Endothelial cell (in vitro differentiated cells): ENCODE data around the gene TMEM239. TPM values are rescaled to one million over a fixed set of nuclear protein-coding genes. Genes with fewer than 3 reads are reported as not detected.
A peak's percentile ranks its signal among the peaks of the same experiment; 100 is the strongest.

ENCODE experiments used
- DNase-seq: peaks from one replicate; pipeline ENCODE4 v3.0.0; 2021; ENCODE audit warnings: low spot score
- H3K27ac Mint-ChIP-seq: one replicate; pipeline ENCODE4 v1.8.0; 2021; ENCODE audit warnings: mixed read lengths, inconsistent platforms; ENCODE audit not compliant: unreplicated experiment
- H3K27me3 Mint-ChIP-seq: one replicate; pipeline ENCODE4 v1.8.0; 2021; ENCODE audit warnings: mild to moderate bottlenecking, moderate library complexity, mixed read lengths, inconsistent platforms; ENCODE audit not compliant: unreplicated experiment
- H3K36me3 Mint-ChIP-seq: one replicate; pipeline ENCODE4 v1.8.0; 2021; ENCODE audit warnings: mild to moderate bottlenecking, low read depth, mixed read lengths, inconsistent platforms; ENCODE audit not compliant: unreplicated experiment
- H3K4me1 Mint-ChIP-seq: one replicate; pipeline ENCODE4 v1.8.0; 2021; ENCODE audit warnings: mild to moderate bottlenecking, mixed read lengths, inconsistent platforms; ENCODE audit not compliant: unreplicated experiment
- H3K4me3 Mint-ChIP-seq: one replicate; pipeline ENCODE4 v1.8.0; 2021; ENCODE audit warnings: mild to moderate bottlenecking, mixed read lengths, inconsistent platforms; ENCODE audit not compliant: unreplicated experiment
- H3K9me3 Mint-ChIP-seq: one replicate; pipeline ENCODE4 v1.8.0; 2021; ENCODE audit warnings: mixed read lengths, inconsistent platforms; ENCODE audit not compliant: unreplicated experiment
- CTCF ChIP-seq: fragments of 200-600 bp; sonication (generic); IDR thresholded peaks from one replicate; pipeline ENCODE4 v1.5.0; 2021; ENCODE audit warnings: antibody characterized with exemption; ENCODE audit not compliant: unreplicated experiment
- total RNA-seq: library from RNA; stranded (reverse); fragmentation: NEBNext Ultra II Directional; extraction: Animal tissue kit (Norgen Biotek cat#: 25700); gene quantifications from one replicate; pipeline ENCODE4 v1.2.1, GENCODE V29; 2021; ENCODE audit not compliant: unreplicated experiment

The TMEM239 gene
- total RNA-seq, 1 donor from 2014 or later, result not detected

GRCh38 chr20:2817891-2818595 is 1.9 kb downstream of the TMEM239 start:
- peaks cover 5% of the 10 kb centered on the region for H3K4me1 Mint-ChIP-seq
- no peak for TF ChIP-seq CTCF
- no peak for DNase-seq

DNA sequence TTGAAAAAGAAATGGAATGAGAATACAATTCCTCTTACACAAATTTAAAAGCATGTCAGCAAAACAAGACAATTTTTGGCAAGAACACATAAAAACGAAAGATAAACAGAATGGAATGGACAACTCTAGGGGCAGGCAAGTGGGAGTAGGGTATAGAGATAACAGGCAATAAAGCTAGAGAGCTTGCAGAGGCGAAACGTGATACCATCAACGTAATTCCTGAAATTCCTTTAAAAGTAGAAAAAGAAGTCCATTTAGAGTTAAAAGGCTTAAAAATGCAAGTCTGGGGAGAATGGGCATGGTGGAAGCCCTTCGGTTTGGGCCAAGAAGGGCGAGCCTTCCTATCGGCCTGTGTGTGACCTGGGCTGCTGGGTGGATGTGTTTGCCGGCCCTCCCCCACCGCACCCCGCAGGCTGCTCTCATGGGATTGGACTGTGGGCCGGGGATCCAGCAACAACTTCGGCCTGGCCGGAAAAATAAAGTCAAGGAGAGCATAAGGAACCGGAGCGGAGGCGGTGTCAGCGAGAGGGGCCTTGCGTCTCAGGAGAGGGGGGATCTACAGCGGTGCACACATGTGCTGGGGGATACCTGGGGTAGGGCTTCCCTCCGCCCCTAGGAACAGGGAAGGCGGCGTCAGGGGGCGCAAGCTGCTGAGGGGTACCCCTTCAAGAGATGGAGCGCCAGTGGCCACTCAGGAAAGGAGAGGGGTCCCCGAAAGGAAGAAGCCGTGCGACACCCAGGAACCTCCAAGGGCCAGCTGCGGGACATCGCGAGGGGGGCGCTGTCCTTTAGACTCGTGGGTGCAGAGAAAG is 4.1 kb downstream of the TMEM239 start:
- Mint-ChIP-seq H3K27me3 (peaks cover 22% of the 10 kb centered on the region), H3K4me1 (peaks cover 5% of the 10 kb centered on the region), H3K9me3 (no peaks in the 10 kb centered on the region), H3K4me3 (peak overlapping the region; percentile 11), H3K36me3 (peaks cover 10% of the 10 kb centered on the region), H3K27ac (peak overlapping the region; percentile 57)
- no peak for DNase-seq
- TF ChIP-seq CTCF, result no peak

More at GRCh38 chr20:2817891-2818595, 1.9 kb downstream of the TMEM239 start:
- no peaks in the 10 kb centered on the region for H3K9me3 Mint-ChIP-seq
- peaks cover 10% of the 10 kb centered on the region for H3K36me3 Mint-ChIP-seq
- peaks cover 25% of the 10 kb centered on the region for H3K27me3 Mint-ChIP-seq
- H3K27ac Mint-ChIP-seq, result no peak overlapping the region
- no peak overlapping the region for H3K4me3 Mint-ChIP-seq

- H3K27me3 Mint-ChIP-seq, result peaks cover 20% of the 10 kb centered on the region
- no peak for TF ChIP-seq CTCF
- peaks cover 10% of the 10 kb centered on the region for H3K36me3 Mint-ChIP-seq
- no peak overlapping the region for H3K27ac Mint-ChIP-seq
- H3K4me1 Mint-ChIP-seq, result peaks cover 5% of the 10 kb centered on the region
- H3K9me3 Mint-ChIP-seq, result peaks cover 4% of the 10 kb centered on the region
- DNase-seq, result no peak
- peak overlapping the region; percentile 32 for H3K4me3 Mint-ChIP-seq
Observed at GRCh38 chr20:2820896-2821869, 5.0 kb downstream of the TMEM239 start.

DNA sequence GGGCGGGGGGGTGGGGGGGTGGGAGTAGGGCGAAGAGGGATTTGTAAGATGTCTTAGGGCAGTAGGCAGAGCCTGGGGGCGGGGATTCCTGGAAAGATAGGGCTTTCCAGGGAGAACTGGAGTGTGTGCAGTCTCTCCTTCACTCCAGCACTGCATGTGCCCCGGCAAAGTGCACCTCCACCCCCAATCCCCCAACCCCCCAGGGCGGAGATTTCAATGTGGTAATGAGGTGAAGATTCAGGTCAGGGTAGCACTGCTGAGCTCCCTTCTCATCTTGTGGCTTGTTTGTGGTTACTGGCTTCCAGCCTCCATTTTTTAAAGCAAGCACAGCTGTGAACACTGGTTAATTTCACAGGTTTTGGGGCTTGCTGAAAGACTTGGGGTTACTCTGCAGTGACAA is 5.9 kb downstream of the TMEM239 start:
- Mint-ChIP-seq H3K27me3 (peaks cover 18% of the 10 kb centered on the region), H3K36me3 (peaks cover 10% of the 10 kb centered on the region), H3K4me3 (no peak overlapping the region), H3K4me1 (peaks cover 5% of the 10 kb centered on the region), H3K9me3 (peaks cover 4% of the 10 kb centered on the region), H3K27ac (no peak overlapping the region)
- no peak for TF ChIP-seq CTCF
- DNase-seq, result no peak
